Gastroesophageal sphincter (tissue), 4 donors: ENCODE measurements around the gene TNFAIP3. TPM values are rescaled to one million over a fixed set of nuclear protein-coding genes. Genes with fewer than 3 reads are reported as not detected.

Source experiments
- ATAC-seq: fragments of 150-250 bp; one replicate; pipeline ENCODE4 v1.9.1; 2016; ENCODE audit warnings: mild to moderate bottlenecking, moderate library complexity
- H3K27ac ChIP-seq, 4 donors: fragments of 200-600 bp; sonication (generic) in 3 of 4; 1 replicate in 3 of 4; 2 replicates in 1 of 4; pipeline ENCODE4 v1.5.1; 2016 to 2019
- H3K27me3 ChIP-seq: fragments of 200-600 bp; sonication (generic); one replicate; pipeline ENCODE4 v1.5.1; 2019
- H3K36me3 ChIP-seq, 2 donors: fragments of 200-600 bp; sonication (generic); one replicate each; pipeline ENCODE4 v1.5.1; 2019; ENCODE audit warnings: control low read depth in 1 of 2
- H3K4me1 ChIP-seq, 3 donors: fragments of 200-600 bp; sonication (generic); 1 replicate in 2 of 3; 2 replicates in 1 of 3; pipeline ENCODE4 v1.5.1; 2016 to 2019; ENCODE audit warnings: control low read depth in 2 of 3
- H3K4me3 ChIP-seq, 2 donors: fragments of 200-600 bp; sonication (generic); one replicate each; pipeline ENCODE4 v1.5.1; 2019; ENCODE audit warnings: mild to moderate bottlenecking in 1 of 2, moderate library complexity in 1 of 2
- H3K9me3 ChIP-seq, 3 donors: fragments of 200-600 bp; sonication (generic); one replicate each; pipeline ENCODE4 v1.5.1; 2017 to 2019; ENCODE audit warnings: control low read depth in 2 of 3
- CTCF ChIP-seq, 4 experiments: fragments of 200-600 bp in 2 of 4; fragments of 450-650 bp in 2 of 4; sonication (generic) in 1 of 4; IDR thresholded peaks; one replicate each; pipeline ENCODE4 v1.5.1; 2017 to 2019; ENCODE audit warnings: antibody characterized with exemption in 4 of 4, mild to moderate bottlenecking in 2 of 4, moderate library complexity in 2 of 4
- EP300 ChIP-seq: sonication (generic); formaldehyde crosslinking; IDR thresholded peaks from one replicate; pipeline ENCODE4 v1.6.1; 2017; ENCODE audit warnings: antibody characterized with exemption, mild to moderate bottlenecking
- POLR2A ChIP-seq, 2 donors: fragments of 450-650 bp; IDR thresholded peaks; one replicate each; pipeline ENCODE4 v1.6.1; 2017; ENCODE audit warnings: antibody characterized with exemption in 2 of 2, mild to moderate bottlenecking in 2 of 2, moderate library complexity in 1 of 2
- POLR2AphosphoS5 ChIP-seq: sonication (generic); formaldehyde crosslinking; IDR thresholded peaks from one replicate; pipeline ENCODE4 v1.6.1; 2017; ENCODE audit warnings: antibody characterized with exemption
- WGBS, 2 donors: methylation state at CpG; one replicate each; pipeline ENCODE4 v1.1.5; 2018; ENCODE audit warnings: low coverage in 1 of 2; 5-methylcytosine and 5-hydroxymethylcytosine counted together
- total RNA-seq, 4 donors: library from RNA; depleted of rRNA; stranded (reverse); fragments of >200 nt; gene quantifications; one replicate each; pipeline ENCODE4 v1.1.0, GENCODE V29; 2016

The TNFAIP3 gene
- total RNA-seq, 4 donors from 2014 or later: 11.2 to 40.7 (median 18.3) TPM

DNA sequence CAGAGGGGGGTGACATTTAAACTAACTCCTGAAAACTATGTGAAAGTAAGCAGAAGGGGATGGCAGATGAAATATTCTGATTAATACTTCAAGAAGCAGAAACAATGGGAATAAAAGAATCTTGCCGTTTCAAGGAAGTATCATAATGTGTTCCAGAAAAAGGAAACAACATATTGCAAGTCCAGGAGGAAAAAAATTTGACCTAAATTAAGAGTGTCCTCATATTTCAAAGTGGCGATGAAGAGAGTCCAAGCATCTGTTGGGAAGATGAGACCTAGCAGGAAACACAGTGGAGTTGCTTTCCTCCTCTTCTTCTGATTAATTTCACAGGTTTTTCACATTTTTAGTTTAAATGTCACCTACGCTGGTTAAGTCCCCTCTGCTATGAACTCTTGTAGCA lies 45.6 kb upstream of the TNFAIP3 start:
- peaks cover 0 to 52% (median 5%) of the 10 kb centered on the region in 3 donors for H3K4me1 ChIP-seq
- H3K36me3 ChIP-seq: no peaks in the 10 kb centered on the region
- H3K9me3 ChIP-seq: no peaks in the 10 kb centered on the region
- no peaks in the 10 kb centered on the region for H3K27me3 ChIP-seq
- TF ChIP-seq CTCF (IDR thresholded peaks at IDR 0.05) (no peak), EP300 (no peak), POLR2A (IDR thresholded peaks at IDR 0.05) (no peak), POLR2AphosphoS5 (no peak)
- peak overlapping the region in 3 of 4 donors; percentile 41 to 60 (median 44) for H3K27ac ChIP-seq
- WGBS, 2 donors: 47 to 55% methylated on average over 3 of the region's 3 CpGs
- ATAC-seq: no peak
- H3K4me3 ChIP-seq: no peak overlapping the region

- 8 to 10% methylated on average over 7 to 8 of the region's 11 CpGs for WGBS, 2 donors
- Histone ChIP-seq H3K4me1 (peaks cover 0 to 42% (median 5%) of the 10 kb centered on the region in 3 donors), H3K4me3 (no peak overlapping the region), H3K27me3 (no peaks in the 10 kb centered on the region), H3K27ac (peak overlapping the region; percentile 58 to 84 (median 79)), H3K9me3 (no peaks in the 10 kb centered on the region), H3K36me3 (no peaks in the 10 kb centered on the region)
- ATAC-seq: peak; percentile 88
- TF ChIP-seq EP300 (peak; percentile 29), POLR2A (IDR thresholded peaks at IDR 0.05) (no peak)
Measured at GRCh38 chr6:137823826-137824555, 43.1 kb upstream of the TNFAIP3 start.

- Histone ChIP-seq H3K4me1 (peaks cover 0 to 42% (median 5%) of the 10 kb centered on the region in 3 donors), H3K27ac (peak overlapping the region; percentile 58 to 84 (median 79)), H3K4me3 (no peak overlapping the region), H3K27me3 (no peaks in the 10 kb centered on the region), H3K9me3 (no peaks in the 10 kb centered on the region), H3K36me3 (no peaks in the 10 kb centered on the region)
- WGBS, 2 donors: 0 to 19% methylated on average over 1 of the region's 1 CpG
- TF ChIP-seq CTCF (IDR thresholded peaks at IDR 0.05): no peak
- no peak for TF ChIP-seq POLR2A (IDR thresholded peaks at IDR 0.05)
- TF ChIP-seq EP300: no peak
- no peak for TF ChIP-seq POLR2AphosphoS5
- no peak for ATAC-seq
Measured at GRCh38 chr6:137824556-137824879, 42.5 kb upstream of the TNFAIP3 start.

DNA sequence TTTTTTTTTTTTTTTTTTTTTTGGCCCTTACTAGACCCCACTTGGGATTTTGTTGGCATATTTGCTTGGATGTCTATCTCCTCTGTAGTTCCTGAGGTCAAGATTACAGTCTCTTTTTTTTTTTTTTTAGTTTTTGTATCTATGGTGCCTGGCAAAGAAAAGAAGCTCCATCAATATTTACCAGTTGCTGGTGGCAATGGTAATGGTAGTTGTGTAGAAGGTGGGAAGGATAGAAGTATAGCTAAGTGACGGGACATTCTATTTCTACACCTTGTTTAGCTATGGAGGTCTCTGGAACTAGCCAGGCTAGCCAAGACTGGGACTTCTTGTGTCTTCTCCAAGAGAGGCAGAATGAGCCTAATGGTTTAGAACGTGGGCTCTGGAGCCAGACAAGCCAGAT lies 42.2 kb upstream of the TNFAIP3 start:
- no peak for ATAC-seq
- WGBS, 2 donors: 17 to 27% methylated on average over 2 of the region's 2 CpGs
- no peak for TF ChIP-seq POLR2A (IDR thresholded peaks at IDR 0.05)
- TF ChIP-seq CTCF (IDR thresholded peaks at IDR 0.05): no peak
- no peak for TF ChIP-seq POLR2AphosphoS5
- TF ChIP-seq EP300: no peak
- peaks cover 0 to 40% (median 5%) of the 10 kb centered on the region in 3 donors for H3K4me1 ChIP-seq
- no peak overlapping the region for H3K4me3 ChIP-seq
- H3K36me3 ChIP-seq: no peaks in the 10 kb centered on the region
- no peaks in the 10 kb centered on the region for H3K27me3 ChIP-seq
- H3K27ac ChIP-seq: peak overlapping the region; percentile 58 to 81 (median 64)
- H3K9me3 ChIP-seq: no peaks in the 10 kb centered on the region

DNA sequence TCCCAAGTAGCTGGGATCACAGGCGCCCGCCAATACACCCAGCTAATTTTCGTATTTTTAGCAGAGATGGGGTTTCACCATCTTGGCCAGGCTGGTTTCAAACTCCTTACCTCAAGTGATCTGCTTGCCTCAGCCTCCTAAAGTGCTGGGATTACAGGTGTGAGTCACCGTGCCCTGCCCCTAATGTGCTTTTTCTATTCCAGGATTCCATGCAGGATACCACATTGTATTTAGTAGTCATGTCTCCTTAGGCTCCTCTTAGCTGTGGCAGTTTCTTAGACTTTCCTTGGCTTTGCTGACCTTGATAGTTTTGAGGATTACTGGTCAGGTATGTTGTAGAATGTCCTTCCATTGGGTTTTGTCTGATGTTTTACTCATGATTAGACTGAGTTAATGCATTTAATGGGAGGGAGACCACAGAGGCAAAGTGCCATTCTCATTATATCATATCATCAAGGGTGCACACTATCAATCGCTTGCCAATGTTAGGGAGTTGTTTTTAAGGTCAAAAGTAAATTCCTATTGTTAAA lies 39.6 kb upstream of the TNFAIP3 start:
- no peak for ATAC-seq
- peaks cover 0 to 20% (median 5%) of the 10 kb centered on the region in 3 donors for H3K4me1 ChIP-seq
- no peaks in the 10 kb centered on the region for H3K27me3 ChIP-seq
- no peak overlapping the region for H3K4me3 ChIP-seq
- no peak for TF ChIP-seq EP300
- TF ChIP-seq CTCF (IDR thresholded peaks at IDR 0.05): no peak
- TF ChIP-seq POLR2AphosphoS5: no peak
- no peak for TF ChIP-seq POLR2A (IDR thresholded peaks at IDR 0.05)
- no peaks in the 10 kb centered on the region for H3K36me3 ChIP-seq
- H3K27ac ChIP-seq: no peak overlapping the region
- 92 to 94% methylated on average over 3 to 4 of the region's 5 CpGs for WGBS, 2 donors
- H3K9me3 ChIP-seq: no peaks in the 10 kb centered on the region
